ENCODE results near the gene STAM2.

STAM2 gene

DNA sequence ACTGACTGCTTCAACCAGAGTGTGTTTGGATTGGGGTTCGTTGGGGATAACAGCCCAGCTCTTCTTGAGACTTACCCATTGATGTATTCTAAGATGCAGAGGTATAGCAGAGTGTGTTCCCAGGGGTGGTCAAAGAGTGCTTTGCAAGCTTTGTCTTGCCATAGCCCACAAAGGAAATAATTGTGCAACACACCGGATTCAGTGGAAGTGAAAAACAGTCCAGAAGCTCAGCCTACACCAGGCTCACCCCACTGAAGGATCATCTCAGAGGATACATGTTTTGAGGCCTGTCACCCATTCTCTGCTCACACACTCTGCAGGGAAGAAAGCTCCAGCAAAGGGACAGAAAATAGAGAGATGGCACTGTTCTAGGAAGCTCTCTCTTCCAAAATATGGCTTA lies 86.3 kb downstream of the STAM2 start:
- H3K4me1 Mint-ChIP-seq = no peaks in the 10 kb centered on the region
- H3K4me3 Mint-ChIP-seq = no peak overlapping the region
- no peak overlapping the region for H3K27ac Mint-ChIP-seq
- H3K9me3 Mint-ChIP-seq = no peaks in the 10 kb centered on the region
- no peaks in the 10 kb centered on the region for H3K36me3 Mint-ChIP-seq (ENCODE audit: low read depth)
- H3K27me3 Mint-ChIP-seq (ENCODE audit: low read depth, poor library complexity) = peaks cover 23% of the 10 kb centered on the region
- DNase-seq = no peak
- TF ChIP-seq, protein P1, sequence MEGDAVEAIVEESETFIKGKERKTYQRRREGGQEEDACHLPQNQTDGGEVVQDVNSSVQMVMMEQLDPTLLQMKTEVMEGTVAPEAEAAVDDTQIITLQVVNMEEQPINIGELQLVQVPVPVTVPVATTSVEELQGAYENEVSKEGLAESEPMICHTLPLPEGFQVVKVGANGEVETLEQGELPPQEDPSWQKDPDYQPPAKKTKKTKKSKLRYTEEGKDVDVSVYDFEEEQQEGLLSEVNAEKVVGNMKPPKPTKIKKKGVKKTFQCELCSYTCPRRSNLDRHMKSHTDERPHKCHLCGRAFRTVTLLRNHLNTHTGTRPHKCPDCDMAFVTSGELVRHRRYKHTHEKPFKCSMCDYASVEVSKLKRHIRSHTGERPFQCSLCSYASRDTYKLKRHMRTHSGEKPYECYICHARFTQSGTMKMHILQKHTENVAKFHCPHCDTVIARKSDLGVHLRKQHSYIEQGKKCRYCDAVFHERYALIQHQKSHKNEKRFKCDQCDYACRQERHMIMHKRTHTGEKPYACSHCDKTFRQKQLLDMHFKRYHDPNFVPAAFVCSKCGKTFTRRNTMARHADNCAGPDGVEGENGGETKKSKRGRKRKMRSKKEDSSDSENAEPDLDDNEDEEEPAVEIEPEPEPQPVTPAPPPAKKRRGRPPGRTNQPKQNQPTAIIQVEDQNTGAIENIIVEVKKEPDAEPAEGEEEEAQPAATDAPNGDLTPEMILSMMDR (IDR thresholded peaks at IDR 0.05) = no peak

DNA sequence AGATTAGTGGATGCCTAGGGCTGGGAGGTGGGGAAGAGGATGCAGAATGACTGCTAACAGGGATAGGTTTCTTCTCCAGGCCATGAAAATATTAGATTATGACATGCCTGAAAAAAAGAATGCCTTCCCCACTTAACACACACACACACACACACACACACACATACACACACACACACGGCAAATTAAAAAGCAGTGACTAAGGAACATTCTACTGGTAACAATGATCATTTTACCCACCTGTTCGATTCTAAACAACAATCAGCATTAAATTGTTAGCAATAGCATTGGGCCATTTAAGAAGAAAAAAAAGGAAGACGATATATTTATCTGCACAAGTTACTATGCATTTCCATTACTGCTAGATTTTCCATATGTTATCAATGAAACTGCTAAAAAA lies 87.6 kb downstream of the STAM2 start:
- no peaks in the 10 kb centered on the region for H3K36me3 Mint-ChIP-seq (ENCODE audit: low read depth)
- TF ChIP-seq, protein P1 (IDR thresholded peaks at IDR 0.05) = no peak
- peaks cover 13% of the 10 kb centered on the region for H3K27me3 Mint-ChIP-seq (ENCODE audit: low read depth, poor library complexity)
- H3K9me3 Mint-ChIP-seq = no peaks in the 10 kb centered on the region
- DNase-seq = no peak
- H3K4me1 Mint-ChIP-seq = no peaks in the 10 kb centered on the region
- H3K27ac Mint-ChIP-seq = no peak overlapping the region
- H3K4me3 Mint-ChIP-seq = no peak overlapping the region

DNA sequence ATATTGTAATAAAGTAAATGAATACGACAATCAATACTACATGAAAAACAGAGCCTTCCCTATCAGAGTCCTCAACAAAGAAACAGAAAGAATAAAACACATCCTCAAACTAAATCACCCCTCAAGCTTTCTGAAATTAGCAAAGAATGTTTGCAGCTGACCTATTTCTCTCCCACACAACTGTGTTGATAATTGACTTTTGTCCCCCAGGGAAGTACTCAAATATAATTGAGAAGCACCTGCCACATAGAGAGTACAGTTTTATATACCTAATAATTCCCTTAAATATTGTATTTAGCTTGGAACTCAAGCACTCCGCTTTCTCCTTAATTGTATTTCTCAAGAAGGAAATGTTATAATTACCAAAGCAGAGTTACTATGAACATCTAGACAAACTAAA lies 89.3 kb downstream of the STAM2 start:
- no peaks in the 10 kb centered on the region for H3K36me3 Mint-ChIP-seq (ENCODE audit: low read depth)
- no peak for DNase-seq
- H3K4me3 Mint-ChIP-seq = no peak overlapping the region
- H3K27ac Mint-ChIP-seq = no peak overlapping the region
- peaks cover 13% of the 10 kb centered on the region for H3K27me3 Mint-ChIP-seq (ENCODE audit: low read depth, poor library complexity)
- TF ChIP-seq, protein P1 (IDR thresholded peaks at IDR 0.05) = no peak
- no peaks in the 10 kb centered on the region for H3K4me1 Mint-ChIP-seq
- no peaks in the 10 kb centered on the region for H3K9me3 Mint-ChIP-seq

DNA sequence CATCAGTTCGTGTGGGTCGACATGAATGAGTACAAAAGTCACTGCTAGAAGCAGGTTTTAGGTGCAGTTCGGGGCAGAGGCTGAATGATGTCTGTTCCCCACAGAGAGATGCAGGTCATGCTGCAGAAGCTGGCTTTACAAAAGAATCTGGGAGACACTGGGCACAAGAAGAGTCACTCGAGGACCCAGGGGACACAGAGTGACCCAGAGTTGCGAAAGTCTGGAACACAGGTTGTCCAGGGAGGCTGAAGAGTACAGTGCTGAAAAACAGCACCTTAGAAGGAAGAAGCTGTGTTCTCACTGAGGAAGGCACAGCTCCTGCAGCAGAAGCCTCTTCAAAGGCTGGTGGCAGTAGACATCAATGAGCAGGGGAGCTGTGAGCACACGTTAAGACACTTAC lies 91.5 kb downstream of the STAM2 start:
- Mint-ChIP-seq H3K4me1 (no peaks in the 10 kb centered on the region), H3K4me3 (no peak overlapping the region), H3K27ac (no peak overlapping the region), H3K27me3 (ENCODE audit: low read depth, poor library complexity) (peaks cover 2% of the 10 kb centered on the region), H3K9me3 (no peaks in the 10 kb centered on the region), H3K36me3 (ENCODE audit: low read depth) (no peaks in the 10 kb centered on the region)
- TF ChIP-seq, protein P1 (IDR thresholded peaks at IDR 0.05) = no peak
- DNase-seq = no peak

DNA sequence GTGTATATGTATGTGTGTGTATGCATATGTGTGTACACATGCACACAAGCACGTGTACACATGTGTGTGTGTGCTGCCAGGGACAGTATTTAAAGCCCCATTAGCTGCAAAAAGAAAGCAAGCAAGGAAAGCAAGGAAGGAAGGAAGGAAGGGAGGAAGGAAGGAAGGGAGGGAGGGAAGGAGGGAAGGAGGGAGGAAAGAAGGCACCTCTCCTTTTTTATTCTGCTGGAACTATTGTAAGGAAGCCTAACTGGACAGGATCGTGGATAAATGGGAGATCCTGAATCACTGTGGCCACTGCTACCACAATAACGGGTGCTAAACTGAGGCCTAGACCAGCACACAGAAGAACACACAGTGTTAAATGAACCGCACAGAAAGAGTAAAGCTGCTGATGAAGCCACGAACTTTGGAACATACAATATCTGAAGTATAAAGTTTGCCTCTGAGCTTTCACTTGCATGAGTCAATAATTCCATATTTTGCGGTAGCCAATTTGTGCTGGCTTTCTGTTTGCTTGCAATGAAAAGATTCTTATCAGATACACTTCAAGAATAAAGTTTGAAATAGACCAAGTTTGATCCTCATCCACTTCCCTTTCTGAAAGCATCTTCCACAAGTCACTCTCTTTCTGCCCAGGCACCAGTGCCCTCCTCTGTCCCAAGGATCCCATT lies 92.2 kb downstream of the STAM2 start:
- Mint-ChIP-seq H3K9me3 (no peaks in the 10 kb centered on the region), H3K36me3 (ENCODE audit: low read depth) (no peaks in the 10 kb centered on the region), H3K4me1 (no peaks in the 10 kb centered on the region), H3K4me3 (no peak overlapping the region), H3K27me3 (ENCODE audit: low read depth, poor library complexity) (no peaks in the 10 kb centered on the region), H3K27ac (no peak overlapping the region)
- TF ChIP-seq, protein P1 (IDR thresholded peaks at IDR 0.05) = no peak
- no peak for DNase-seq

DNA sequence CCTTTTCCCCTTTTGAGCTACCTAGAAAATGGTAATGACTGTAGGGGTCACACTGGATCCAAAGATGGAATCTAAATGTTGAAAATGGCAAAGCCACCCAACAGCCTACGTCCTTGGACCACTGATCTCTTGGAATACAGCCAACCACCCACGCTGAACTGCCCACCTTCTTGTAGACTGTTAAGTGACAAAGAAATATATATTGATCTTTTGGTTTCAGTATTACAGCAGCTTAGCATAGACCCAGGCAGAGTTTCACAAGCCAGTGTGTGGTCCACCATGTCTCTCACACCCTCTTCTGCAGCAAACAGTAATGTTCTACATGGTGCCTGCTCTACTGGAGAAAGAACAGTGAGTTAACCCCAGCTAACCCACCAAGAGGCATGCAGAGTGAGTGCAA lies 96.9 kb downstream of the STAM2 start:
- H3K4me3 Mint-ChIP-seq = no peak overlapping the region
- H3K4me1 Mint-ChIP-seq = no peaks in the 10 kb centered on the region
- peaks cover 7% of the 10 kb centered on the region for H3K27me3 Mint-ChIP-seq (ENCODE audit: low read depth, poor library complexity)
- no peaks in the 10 kb centered on the region for H3K36me3 Mint-ChIP-seq (ENCODE audit: low read depth)
- no peak for DNase-seq
- TF ChIP-seq, protein P1 (IDR thresholded peaks at IDR 0.05) = no peak
- no peaks in the 10 kb centered on the region for H3K9me3 Mint-ChIP-seq
- H3K27ac Mint-ChIP-seq = no peak overlapping the region

Data from nephron progenitor cell (in vitro differentiated cells).